Measurements from ENCODE around the gene VSTM2B. TPM values are rescaled to one million over a fixed set of nuclear protein-coding genes. Genes with fewer than 3 reads are reported as not detected.

VSTM2B gene
- total and polyA plus RNA-seq, 10 donors, result not detected

DNA sequence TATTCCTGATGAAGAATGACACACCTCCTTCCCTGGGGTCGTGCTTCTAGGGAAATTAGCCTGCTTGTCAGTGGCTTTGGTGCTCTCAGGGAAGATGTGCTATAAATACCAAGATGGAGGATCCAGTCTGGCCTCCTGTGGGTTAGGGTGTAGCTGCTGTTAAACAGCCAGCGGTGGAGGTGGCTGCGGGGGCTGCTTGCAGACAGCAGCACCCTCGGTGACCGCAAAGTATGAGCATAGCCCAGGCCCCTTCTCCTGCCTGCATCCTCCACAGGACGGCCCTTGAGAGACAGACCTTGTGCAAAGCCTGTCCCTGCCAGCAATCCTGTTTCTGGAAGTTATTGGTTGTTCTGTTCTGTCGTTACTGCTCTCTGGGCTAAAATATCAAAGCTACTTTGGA is 11.4 kb downstream of the VSTM2B start:
- Histone ChIP-seq H3K36me3 (no peaks in the 10 kb centered on the region), H3K27me3 (replicated peaks in 1 of 7) (peaks cover 0 to 73% (median 10%) of the 10 kb centered on the region in 7 donors), H3K9me3 (peaks cover 0 to 5% (median 0%) of the 10 kb centered on the region in 8 donors), H3K4me1 (no peaks in the 10 kb centered on the region), H3K27ac (no peak overlapping the region), H3K4me3 (no peak overlapping the region)
- TF ChIP-seq CTCF (IDR thresholded peaks at IDR 0.05 in 8 of 11, conservative IDR thresholded peaks at IDR 0.05 in 3 of 11), result no peak
- 67 to 73% (median 70%) methylated on average over 7 of the region's 7 CpGs for WGBS, 5 donors
- intact Hi-C loops (cut with DNase I; ENCODE audit: low total_unique reads), result no loop called here
- peak; percentile 52 for DNase-seq

DNA sequence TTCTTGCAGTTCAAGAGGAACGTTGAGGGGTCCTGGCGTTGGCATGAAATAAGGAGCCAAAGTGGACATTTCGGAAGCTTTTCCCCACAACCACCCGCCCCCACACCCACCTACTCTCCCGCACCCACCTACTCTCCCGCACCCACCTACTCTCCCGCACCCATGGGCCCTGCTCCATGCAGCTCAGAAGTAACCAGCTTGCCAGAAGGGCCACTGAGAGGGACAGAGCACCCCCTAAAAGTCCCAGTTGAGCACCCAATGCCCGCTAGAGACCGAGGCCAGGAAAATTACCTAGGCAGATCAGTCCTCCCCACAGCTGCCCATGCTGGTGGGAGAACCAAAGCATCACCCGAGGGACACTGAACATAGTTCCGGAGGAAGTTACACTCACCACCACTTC is 11.8 kb downstream of the VSTM2B start:
- Histone ChIP-seq H3K9me3 (peaks cover 0 to 5% (median 0%) of the 10 kb centered on the region in 8 donors), H3K27ac (no peak overlapping the region), H3K4me1 (no peaks in the 10 kb centered on the region), H3K4me3 (no peak overlapping the region), H3K27me3 (replicated peaks in 1 of 7) (peaks cover 0 to 69% (median 5%) of the 10 kb centered on the region in 7 donors), H3K36me3 (no peaks in the 10 kb centered on the region)
- WGBS, 5 donors, result 81 to 93% (median 87%) methylated on average over 11 of the region's 11 CpGs
- peak; percentile 46 for DNase-seq
- intact Hi-C loops (cut with DNase I; ENCODE audit: low total_unique reads), result no loop called here
- no peak for TF ChIP-seq CTCF (IDR thresholded peaks at IDR 0.05 in 8 of 11, conservative IDR thresholded peaks at IDR 0.05 in 3 of 11)
- no peak for TF ChIP-seq POLR2AphosphoS5 (IDR thresholded peaks at IDR 0.05)
- no peak for TF ChIP-seq POLR2A (IDR thresholded peaks at IDR 0.05)

DNA sequence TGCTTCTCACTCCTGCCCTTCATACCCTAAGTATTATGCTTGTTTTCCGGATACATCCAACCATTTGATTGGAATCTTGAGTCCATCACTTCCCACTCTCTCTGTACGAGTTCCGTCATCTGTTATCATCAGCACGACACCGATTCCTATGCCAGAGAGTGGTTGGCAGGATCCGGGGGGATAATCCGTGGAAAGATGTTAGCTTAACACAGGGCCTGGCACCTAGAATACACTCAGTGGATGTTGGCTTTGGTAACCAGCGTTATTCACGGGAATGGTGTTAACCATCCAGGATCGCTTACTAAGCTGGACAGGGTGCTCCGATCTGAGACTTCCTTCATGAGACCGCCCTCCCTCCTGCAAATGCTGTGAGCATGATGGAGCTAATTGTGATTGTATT is 12.4 kb downstream of the VSTM2B start:
- 88 to 93% (median 92%) methylated on average over 12 of the region's 12 CpGs for WGBS, 5 donors
- no peaks in the 10 kb centered on the region for H3K4me1 ChIP-seq
- peaks cover 0 to 5% (median 0%) of the 10 kb centered on the region in 8 donors for H3K9me3 ChIP-seq
- peaks cover 0 to 63% (median 2%) of the 10 kb centered on the region in 7 donors for H3K27me3 ChIP-seq (replicated peaks in 1 of 7)
- H3K36me3 ChIP-seq, result no peaks in the 10 kb centered on the region
- DNase-seq, result no peak
- intact Hi-C loops (cut with DNase I; ENCODE audit: low total_unique reads), result no loop called here
- H3K4me3 ChIP-seq, result no peak overlapping the region
- H3K27ac ChIP-seq, result no peak overlapping the region
- TF ChIP-seq POLR2A (IDR thresholded peaks at IDR 0.05) (no peak), CTCF (IDR thresholded peaks at IDR 0.05 in 8 of 11, conservative IDR thresholded peaks at IDR 0.05 in 3 of 11) (no peak), POLR2AphosphoS5 (IDR thresholded peaks at IDR 0.05) (no peak)

DNA sequence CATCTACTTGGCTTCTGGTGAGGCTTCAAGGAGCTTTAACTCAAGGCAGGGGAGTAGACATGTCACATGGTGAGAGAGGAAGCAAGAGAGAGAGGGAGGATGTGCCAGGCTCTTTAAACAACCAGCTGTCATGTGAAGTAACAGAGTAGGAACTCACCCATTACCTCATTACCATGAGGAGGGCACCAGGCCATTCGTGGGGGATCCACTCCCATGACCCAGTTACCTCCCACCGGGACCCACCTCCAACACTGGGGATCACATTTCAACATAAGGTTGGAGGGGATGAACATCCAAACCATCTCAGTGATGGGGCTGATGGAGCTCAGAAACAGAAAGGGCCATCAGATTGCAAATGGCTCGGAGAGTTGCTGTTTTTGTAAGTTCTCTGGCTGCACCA is 12.9 kb downstream of the VSTM2B start:
- 56 to 76% (median 63%) methylated on average over 3 of the region's 3 CpGs for WGBS, 5 donors
- H3K36me3 ChIP-seq, result no peaks in the 10 kb centered on the region
- no peaks in the 10 kb centered on the region for H3K4me1 ChIP-seq
- no peak for DNase-seq
- intact Hi-C loops (cut with DNase I; ENCODE audit: low total_unique reads), result no loop called here
- no peak overlapping the region for H3K4me3 ChIP-seq
- peaks cover 0 to 58% (median 2%) of the 10 kb centered on the region in 7 donors for H3K27me3 ChIP-seq (replicated peaks in 1 of 7)
- no peak overlapping the region for H3K27ac ChIP-seq
- TF ChIP-seq POLR2A (IDR thresholded peaks at IDR 0.05), result no peak
- no peak for TF ChIP-seq CTCF (IDR thresholded peaks at IDR 0.05 in 8 of 11, conservative IDR thresholded peaks at IDR 0.05 in 3 of 11)
- TF ChIP-seq POLR2AphosphoS5 (IDR thresholded peaks at IDR 0.05), result no peak
- H3K9me3 ChIP-seq, result peaks cover 0 to 5% (median 0%) of the 10 kb centered on the region in 8 donors

All from spleen (tissue), 11 donors.